Measurements from ENCODE around the gene FKRP.
"Not testable (repeated sequence)": the region's sequence is repeated elsewhere in the genome, so short reads cannot be mapped to it uniquely, and the experiment has no call there.

The FKRP gene, protein sequence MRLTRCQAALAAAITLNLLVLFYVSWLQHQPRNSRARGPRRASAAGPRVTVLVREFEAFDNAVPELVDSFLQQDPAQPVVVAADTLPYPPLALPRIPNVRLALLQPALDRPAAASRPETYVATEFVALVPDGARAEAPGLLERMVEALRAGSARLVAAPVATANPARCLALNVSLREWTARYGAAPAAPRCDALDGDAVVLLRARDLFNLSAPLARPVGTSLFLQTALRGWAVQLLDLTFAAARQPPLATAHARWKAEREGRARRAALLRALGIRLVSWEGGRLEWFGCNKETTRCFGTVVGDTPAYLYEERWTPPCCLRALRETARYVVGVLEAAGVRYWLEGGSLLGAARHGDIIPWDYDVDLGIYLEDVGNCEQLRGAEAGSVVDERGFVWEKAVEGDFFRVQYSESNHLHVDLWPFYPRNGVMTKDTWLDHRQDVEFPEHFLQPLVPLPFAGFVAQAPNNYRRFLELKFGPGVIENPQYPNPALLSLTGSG

DNA sequence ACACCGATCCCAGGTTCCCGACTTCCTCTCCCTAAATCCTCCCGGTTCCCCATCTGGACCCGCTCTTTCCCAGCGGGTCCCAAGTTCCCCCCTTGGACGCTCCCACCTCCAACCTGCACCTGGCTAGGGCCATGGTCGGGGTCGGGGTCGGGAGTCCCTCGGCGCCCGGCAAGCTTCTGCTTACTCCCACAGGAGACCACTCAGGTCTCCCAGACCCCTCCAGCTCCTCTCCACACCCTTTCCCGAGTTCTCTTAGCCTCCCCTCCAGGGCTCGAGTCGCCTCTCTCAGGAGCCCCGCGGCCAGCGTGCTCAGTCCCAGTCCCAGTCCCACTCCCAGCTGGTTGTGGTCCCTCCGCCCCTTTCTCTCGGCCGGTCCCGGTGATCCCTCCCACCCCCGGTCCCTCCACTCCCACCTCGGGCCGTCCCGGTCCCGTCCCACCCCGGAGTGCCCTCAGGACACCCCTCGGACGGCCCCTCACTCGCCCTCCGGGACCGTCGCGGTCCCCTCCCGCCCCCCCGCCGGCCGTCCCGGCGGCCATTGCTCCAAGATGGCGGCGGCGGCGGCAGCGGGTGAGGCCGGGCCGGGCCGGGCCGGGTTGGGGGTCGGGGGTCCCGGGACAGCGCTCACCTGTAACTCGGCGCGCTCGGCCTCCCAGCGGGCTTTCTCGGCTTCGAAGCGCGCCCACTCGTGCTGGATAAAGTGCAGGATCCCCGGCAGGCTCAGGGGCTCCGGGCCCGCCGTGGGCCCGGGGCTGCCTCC, at the start of gene FKRP:
TSS of gene FKRP (plus strand) at position 537 of the 760 bp plus-strand sequence. CDS start 9,394 bp downstream, outside the sequence.
- DNase-seq (ENCODE audit: low spot score): no peak

DNA sequence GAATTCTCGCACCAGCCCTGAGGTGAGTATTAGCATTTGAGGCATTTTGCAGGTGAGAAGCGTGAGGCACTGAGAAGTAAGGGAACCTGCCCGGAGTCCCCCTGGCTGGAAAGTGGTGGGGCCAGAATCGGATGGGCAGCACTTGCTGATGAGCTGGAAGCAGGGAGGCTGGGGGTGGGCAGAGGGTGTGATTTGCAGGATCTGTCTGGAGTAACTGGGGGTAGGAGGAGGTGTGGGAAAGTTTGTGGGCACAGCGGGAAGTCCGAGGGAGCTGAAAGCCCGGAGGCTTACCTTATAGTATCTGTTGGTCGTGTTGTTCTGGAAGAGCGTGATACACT, 49.0 kb upstream of the FKRP start:
- no peak for DNase-seq (ENCODE audit: low spot score)

DNA sequence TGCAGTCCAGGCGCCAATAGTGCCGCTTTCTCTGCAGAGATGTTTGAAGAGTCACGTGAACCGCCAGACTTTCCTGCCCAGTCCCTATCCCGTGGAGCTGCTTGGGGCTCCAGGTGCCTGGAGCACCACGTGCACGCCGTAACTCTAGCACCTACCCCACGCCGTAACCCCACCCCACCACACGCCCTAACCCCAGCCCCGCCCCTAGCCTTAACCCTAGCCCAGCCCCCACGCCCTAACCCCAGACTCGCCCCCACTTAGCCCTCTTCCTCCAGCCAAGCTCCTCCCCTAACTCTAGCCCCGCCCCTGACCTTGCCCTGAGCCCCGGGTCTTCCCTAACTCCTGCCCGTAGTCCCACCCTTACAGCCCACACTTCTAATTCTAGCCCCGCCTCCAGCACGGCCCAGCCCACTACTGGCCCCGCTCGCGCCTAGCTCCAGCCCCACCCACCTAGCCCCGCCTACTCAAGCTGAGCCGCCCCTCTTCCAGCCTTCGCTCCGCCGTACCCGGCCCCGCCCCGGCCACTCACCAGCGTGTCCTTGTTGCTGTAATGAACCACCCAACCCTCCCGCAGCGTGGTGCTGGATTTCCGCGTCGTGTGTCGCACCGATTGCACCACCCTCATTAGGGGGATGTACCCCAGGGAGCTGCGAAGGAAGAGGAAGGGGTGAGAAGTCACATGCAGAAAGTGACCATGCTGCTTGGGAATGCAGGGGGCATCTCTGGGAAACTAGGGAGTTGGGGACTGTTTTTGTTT, 48.5 kb upstream of the FKRP start:
- no peak for DNase-seq (ENCODE audit: low spot score)

DNA sequence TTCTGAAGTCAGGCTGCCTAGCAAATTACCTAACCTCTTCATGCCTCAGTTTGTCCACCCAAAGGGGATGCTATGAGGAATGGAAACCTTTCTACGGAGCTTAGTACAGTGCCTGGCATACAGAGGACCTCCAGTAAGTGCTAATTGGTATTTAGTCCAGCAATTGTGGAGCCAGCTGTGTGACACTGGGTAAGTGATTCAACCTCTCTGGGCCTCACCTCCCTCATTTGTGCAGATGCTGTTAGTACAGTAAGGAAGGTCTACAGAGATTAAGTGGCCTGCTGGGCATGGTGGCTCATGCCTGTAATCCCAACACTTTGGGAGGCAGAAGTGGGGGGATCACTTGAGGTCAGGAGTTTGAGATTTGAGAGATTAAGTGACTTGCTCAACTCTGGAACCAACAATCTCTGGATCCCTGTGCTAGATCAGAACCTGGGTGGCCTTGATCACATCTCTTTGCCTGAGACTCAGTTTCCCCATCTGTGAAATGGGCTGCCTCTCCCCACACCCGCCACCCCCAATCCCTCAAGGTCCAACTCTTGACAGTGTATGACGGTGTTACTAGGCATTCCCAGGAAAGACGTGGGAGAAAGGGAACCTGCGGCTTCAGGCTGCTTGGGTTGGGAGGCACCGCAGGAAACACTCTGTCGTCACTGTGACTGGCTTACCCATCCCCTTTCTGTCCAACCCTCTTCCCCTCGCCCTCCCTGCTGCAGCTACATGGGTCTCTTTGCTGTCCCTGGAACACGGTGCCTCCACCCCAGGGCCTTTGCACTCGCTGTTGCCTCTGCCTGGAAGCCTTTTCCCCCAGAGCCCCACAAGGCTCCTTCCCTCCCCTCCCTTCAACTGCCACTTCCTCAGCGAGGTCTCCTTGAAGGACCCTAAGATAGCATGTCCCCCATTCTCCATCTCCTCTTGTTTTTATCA, 47.2 kb upstream of the FKRP start:
- no peak for DNase-seq (ENCODE audit: low spot score)

DNA sequence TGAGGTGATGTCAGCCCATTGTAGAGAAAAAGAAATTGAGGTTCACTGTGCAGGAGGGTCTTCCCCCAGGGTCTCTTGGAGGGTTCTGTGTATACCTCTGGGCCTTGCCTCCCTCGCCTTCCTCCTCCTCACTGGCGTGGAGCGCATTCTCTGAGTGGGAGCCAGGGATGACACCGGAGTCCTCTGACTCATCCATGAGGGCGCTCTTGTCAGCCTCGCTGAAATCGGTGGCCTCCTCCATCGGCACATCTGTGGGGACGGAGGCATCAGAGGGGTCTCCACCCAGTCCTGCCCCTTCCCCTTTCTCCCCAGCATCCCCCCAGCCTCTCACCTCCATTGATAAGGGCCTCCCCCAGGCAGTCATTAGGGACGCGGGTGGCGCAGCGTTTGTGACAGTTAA, 45.2 kb upstream of the FKRP start:
- no peak for DNase-seq (ENCODE audit: low spot score)

DNA sequence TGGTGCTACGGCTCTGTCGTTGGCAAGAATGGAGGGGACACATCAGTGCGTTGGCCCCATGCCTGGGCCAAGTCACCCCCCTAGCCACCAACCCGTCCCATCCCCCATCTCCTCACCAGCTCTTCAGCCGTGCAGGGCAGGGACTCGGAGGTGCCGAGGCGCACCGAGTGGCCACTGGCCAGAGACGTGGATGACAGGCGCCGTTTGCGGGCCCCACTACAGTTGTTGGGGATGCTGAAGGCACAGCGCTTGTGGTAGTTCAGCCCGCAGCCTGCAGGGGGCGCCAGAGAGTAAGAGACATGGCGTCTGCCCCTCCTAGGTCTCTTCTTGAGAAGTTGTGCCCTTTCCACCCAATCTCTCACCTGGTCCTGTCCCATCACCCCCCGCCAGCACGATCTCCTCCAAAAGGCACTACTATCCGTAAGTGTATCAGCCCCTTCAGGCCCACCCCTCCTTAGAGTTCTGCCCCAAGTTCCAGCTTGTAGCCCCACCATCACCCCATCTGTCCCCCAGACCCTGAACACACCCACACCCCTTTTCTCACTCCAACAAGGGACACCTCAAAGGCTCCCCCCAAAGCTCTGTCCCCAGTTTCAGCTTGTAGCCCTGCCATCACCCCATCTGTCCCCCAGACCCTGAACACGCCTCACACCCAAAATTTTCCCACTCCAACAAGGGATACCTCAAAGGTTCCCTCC, 41.3 kb upstream of the FKRP start:
- peak; percentile 25 for DNase-seq (ENCODE audit: low spot score)

DNA sequence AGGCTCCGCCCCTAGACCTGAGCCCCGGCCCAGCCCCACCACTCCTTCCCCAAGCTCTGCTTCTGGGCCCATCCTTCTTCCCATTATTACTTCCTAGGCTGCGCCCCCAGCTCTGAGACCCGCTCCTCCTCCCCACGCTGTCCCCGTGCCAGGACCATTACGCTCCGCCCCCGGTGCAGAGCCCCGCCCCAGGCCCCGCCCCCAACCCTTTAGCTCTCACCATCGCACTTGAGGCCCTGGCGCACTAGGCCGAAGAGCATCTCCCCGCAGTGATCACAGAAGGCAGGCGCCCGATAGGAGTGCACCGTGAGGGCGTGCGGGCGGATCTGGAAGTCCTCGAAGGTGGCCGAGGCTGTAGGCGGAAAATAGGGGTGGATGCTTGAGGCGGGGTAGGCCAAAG, 35.2 kb upstream of the FKRP start:
- DNase-seq (ENCODE audit: low spot score): no peak

DNA sequence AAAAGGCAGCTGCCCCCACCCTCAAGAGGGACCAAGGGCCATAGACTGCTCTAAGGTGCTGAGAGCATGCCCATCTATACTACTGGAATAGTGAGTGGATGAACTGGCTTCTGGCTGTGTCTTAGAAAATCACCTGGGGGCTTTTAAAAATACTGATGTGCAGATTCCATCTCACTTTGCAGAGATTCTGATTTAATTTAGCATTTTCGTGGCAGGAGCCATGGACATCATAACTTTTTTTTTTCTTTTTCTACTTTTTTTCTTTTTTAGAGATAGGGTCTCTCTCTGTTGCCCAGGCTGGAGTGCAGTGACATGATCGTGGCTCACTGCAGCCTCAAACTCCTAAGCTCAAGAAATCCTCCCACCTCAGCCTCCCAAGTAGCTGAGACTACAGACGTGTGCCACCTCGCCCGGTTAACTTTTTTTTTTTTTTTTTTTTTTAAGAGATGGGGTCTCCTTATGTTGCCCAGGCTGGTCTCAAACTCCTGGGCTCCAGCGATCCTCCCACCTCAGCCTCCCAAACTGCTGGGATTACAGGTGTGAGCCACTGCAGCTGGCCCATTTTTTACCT, 33.0 kb upstream of the FKRP start:
- DNase-seq (ENCODE audit: low spot score): not testable (repeated sequence)

DNA sequence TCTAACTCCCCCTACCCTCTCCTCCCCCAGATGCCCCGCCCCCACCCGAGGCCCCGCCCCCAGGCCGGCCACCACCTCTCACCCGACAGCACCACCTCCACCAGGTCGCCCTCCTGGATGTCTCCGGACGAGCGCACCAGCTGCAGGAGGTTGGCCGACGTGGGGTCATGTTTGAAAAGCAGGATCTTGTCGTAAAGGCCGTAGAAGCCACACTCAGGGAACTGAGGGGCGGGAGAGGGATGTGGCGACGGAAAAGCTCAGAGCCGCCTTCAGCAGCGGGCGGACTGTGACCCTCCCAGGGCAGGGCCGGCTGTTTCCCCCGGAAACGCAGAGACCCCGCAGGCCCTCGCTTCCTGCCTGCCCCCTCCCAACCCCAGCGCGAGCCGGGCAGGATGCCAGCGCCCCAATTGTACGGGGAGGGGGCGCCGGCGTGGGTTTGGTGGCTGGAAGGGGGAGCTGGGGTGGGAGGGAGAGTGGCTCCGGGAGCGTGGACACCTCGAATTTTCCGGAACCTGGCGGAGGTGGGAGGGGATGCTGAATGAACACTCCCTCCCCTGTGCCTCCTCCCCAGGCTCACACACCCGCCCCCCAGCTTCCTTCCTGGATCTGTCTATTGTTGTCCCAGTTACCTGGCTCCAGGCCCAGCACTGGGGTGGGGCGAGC, 31.9 kb upstream of the FKRP start:
- peak; percentile 85 for DNase-seq (ENCODE audit: low spot score)

DNA sequence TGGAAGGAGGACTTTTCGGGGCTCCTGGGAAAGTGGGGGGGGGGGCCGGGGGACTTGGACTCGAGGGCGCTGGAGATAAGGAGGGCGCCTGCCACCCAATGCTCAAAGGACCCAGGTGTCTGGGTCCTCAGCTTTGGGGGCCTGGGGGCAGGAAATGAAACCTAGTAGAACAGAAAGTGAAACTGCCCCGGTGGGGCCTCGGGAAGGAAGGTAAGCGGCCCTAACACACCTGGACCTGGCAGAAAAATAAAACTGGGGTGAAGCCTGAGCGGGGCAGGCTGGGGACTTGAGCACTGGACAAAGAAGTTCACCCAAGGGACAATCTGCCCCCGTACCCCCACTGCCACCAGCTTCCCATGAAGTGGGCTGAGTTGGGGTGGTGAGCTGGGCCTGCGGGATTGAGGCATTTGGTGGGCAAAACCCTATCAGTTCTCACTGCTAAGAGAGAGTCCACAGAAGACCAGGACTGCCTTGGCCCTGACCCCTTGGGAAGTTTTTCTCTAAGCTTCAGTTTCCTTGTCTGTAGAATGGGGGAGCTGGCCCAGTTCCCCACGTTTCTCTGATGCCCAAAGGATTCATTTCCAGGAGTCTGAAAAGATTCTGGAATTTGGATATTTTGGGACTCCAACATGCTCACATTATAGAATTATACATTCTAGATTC, 31.3 kb upstream of the FKRP start:
- DNase-seq (ENCODE audit: low spot score): no peak

DNA sequence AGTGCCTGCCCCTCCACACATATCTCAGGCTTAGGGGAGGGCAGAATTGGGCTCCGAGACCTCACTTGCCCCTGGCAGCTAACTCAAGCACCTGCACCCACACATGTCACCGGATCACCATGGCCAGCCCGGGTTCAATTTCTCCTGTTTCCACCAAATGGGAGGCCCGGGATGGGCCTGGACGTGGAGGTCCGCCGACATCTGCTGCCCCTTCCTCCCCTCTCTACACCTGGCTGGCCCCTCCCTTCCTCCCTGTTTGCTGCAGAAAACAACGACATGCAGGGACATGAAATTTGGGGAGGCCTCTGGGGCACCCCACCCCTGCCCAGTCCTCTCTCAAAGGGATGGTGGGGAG, 30.3 kb upstream of the FKRP start:
- no peak for DNase-seq (ENCODE audit: low spot score)

DNA sequence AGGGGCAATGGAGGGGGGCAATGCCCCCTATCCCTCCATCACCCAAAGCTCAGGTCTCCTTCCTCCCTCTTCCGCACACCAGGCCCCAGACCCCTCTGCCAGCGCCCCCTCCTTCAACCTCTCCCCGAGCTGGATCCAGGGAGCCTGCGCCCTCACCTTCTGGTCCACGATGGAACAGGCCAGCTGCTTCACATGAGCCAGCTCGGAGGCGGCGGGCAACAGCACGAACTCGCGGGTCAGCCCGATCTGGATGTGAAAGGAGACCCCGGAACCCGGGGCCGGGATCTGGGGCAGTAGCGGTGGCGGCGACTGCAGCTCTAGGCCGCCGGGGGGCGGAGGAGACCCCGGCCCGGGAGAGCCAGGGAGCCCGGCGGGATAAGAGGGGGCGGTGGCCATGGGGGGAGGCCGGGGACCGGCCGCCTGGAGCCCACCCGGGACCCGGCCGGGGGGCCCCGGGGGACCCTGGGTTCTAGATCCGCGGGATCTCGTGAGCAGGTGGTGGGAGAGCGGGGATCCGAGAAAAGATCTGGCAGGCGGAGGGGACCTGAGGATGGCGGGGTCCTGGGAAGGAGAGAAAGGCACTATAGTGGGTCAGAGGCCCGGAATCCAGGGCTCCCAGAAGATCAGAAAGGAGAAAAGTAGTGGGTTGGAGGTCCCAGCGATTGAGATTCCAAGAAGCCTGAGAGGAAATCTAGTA, 29.7 kb upstream of the FKRP start:
- peak; percentile 11 for DNase-seq (ENCODE audit: low spot score)

DNA sequence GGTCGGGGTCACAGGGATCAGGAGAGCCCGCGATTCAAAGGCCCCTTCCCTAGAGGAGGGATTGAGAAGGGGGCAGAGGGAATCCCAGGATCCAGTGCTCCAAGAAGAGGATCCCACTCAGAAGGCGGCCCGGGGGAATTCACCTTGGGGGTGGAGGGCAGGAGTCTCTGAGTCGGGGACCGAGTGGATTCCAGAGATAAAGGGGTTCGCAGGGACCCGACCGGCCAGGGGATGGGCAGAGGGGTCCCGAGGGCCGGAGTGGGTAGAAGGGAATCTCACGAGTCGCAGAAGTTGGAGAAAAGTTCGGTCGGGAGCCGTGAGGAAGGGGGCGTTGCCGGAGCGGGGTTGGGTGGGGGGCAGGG, 29.2 kb upstream of the FKRP start:
- DNase-seq (ENCODE audit: low spot score): no peak

DNA sequence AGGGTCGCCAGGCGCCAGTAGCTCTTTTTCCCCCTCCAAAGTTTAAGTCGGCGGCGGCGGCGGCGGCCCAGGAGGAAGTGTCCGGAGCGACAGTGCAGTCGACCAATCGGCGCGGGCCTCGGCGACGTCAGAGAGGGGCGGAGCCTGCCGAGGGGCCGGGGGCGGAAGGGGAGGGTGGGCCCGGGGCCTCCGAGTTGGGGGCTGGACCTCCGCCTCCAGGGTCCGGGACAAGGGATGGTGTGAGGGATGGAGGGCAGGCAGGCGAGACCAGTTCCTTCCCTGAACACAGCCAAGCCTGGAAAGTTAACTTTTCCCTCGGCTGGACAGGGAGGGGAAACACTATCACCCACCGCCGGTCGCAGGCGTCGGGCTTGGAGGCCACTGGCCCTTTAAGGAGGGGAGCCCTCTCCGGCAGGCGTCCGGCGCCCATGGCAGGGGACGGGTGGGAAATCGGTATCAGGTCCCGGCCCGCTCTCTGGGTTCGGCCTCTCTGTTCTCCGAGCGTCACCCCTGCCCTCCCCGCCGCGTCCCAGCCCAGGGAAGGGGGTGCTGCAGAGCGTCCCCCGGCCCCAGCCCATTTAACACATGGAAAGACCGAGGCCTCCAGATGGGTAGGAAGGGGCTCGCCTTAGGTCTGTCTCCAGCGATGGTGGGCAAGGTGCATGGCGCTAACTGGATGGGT, 28.7 kb upstream of the FKRP start, which contains the start of gene PRKD2:
TSS of gene PRKD2 (minus strand) at position 81 of the 682 bp plus-strand sequence. CDS start 744 bp downstream, outside the sequence.
- DNase-seq (ENCODE audit: low spot score): peak; percentile 80

DNA sequence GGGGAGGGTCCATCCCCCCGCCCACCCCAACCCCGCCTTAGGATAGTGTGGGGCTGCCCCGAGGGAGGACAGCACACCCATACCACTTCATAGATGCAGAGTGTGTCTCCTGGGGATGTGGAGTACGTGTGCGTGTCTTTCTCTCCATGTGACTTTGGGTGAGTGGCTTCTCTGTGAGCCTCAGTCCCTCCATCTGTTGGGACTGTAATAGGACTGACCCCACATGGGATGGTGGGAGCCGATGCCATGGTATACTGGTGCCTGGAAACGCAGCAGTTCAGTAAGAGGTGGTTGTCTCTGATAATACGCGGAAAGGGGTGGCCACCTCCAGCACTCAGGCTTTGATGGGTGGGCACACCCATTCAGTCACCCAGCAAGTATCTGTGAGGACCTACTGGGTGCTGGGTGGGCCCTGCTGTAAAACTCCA, 28.1 kb upstream of the FKRP start:
- no peak for DNase-seq (ENCODE audit: low spot score)

DNA sequence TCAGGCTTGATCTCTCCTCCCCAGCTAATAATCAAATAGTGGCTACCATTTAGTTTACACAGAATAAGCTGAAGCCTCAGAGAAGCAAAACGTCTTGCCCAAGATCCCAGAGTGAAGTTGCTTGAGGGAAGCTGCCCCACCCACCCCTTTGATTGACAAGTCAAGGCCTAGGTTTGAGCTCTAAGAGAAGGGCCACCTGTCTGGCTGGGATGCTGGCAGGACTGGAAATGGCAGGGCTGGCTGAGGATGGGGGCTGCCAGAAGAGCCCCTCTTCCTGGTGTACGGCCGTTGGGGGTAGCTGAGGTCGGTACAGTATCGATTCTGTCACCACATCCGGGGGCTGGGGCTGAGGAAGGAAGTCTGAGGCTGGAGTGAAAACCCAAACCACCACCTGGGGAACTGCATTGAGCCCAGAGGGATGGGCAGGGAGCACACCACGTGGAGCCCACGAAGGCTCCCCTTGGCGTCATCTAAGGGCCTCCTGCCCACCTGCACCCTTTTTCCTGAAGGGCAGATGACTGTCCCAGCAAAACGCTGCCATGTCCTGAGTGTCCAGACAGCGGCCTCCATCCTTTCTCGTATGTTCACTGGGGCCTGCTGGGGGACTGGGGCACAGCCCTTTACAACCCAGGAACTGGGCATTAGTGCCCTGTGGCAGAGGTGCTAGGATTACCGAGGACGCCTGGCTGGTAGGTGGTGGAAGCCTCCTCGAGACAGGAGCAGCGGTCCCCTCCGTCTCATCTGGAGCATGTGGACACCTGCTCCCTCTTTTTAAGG, 27.5 kb upstream of the FKRP start:
- DNase-seq (ENCODE audit: low spot score): peak; percentile 40

DNA sequence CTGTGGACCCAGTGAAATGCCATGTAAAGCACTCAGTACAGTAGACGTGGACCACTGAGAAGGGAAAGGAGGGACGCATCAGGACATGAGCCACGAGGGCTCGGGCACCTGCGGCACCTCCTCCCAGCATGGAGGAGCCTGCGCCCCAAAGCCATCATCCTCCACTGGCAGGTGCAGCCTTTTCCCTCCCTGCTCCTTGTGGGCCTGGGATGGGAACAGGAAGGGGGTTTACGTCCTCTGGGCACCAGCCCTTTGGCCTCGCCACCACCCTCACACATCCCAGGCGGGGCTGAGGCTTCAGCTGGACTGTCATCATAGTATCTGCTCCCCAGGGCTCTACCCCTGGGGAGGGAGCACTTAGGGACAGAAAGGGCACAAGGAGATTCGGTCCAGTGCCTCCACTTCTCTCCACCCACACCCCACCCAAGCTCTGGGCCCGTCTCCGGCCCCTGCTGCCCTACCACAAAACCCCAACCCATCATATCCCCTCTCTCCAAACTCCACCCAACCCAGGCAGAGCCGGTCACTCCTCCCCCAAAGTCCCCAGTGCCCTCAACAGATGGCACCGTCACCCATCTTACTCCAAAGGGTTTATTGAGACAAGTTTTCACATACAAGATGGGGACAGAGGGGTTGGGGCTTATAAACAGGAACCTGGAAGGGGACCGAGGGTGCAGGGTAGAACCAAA, 26.8 kb upstream of the FKRP start:
- no peak for DNase-seq (ENCODE audit: low spot score)
